NCI-H2029 (cell line): ENCODE data around the gene DDR2.
A peak's percentile ranks its signal among the peaks of the same experiment; 100 is the strongest.

Source experiments
- DNase-seq: peaks from one replicate; lab custom pipeline; 2025; lab: John Stamatoyannopoulos, UW

The DDR2 gene

DNA sequence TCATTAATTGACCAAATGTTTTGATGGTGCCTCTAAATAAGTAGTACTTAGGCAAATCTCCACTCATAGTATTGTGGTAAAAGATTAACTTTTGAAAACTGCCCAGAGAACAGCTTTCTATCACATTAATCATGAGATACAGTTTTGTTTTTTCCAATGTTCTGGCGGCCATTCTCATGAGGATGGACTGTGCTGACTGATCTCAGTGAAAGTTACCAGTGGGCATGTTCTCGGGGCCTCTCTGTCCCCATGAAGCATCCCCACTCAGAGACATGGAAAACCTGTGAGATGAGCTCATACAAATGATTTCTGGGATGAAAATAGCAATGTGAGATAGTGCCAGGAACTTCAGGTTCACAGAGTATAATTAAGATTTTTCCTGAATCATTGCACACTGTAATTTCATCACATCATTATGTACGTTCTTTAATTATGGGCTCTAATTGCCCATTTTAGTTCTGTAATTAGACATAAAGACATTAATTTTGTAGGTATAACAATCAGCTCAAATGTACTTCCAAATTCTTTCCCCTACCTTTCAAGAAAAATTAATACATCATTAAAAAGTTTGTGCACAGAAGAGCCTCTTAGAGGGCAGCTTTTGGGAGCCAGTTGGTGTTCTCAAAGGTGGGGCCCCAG lies 40.5 kb downstream of the DDR2 start:
- DNase-seq = no peak

DNA sequence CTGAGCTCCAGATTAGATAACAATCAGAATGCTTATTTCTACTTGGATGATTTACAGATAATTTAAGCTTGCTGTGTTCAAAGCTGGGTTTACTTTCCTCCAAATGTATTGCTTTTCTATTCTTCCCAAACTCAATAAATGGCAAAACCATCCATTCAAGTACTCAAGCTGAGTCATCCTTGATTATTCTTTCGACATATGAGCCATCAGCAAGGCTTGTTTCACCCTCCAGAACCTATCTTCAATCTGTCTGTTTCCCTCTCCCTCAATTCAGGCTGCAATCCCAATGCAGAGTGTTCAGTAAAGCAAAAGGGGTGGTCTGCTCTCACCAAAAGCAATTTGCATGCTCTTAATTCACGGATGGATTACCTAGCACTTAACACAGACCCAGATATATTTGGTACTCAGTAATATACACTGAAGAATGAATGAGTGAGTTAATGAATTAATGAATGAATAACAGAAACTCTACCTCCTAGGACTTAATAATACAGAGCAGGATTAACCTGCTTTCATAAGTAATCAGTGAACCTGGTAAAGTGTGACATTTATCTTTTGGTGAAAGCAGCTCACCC lies 41.9 kb downstream of the DDR2 start:
- no peak for DNase-seq

DNA sequence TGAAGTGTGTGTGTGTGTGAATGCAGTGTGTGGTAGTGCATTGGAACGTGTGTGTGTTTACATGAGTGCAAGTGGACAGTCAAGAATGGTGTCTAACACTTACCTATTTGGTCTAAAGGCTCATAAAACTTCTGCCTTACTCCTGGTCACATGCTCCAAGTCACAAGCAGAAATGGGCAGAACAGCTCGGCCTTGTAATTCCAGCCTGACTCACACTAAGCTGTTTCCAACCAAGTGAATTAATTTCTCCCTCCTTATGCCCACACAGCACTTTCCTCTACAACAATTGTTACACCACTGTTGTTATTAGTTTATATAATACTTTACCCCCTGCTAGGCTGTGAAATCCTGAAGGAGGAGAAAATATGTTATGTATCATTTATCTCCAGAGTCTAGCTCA lies 43.8 kb downstream of the DDR2 start:
- no peak for DNase-seq

DNA sequence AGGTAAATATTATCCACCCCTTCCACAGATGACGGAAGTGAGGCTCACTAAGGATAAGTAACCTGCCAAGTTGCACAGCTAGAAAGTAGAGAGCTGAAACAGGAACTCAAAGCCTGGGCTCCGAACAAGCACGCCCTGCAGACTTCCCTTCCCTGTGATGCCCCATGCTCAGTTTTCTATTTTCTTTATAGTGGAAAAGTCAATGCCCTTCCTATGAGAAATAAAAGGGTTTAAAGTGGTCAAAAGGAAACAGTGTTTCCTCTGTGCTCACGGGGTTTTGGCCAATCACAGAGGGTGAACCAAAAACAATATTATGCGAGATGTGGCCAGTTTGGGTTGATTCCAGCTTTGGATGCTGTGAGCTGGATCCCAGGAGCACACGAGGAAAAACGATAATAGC lies 44.5 kb downstream of the DDR2 start:
- DNase-seq = no peak

DNA sequence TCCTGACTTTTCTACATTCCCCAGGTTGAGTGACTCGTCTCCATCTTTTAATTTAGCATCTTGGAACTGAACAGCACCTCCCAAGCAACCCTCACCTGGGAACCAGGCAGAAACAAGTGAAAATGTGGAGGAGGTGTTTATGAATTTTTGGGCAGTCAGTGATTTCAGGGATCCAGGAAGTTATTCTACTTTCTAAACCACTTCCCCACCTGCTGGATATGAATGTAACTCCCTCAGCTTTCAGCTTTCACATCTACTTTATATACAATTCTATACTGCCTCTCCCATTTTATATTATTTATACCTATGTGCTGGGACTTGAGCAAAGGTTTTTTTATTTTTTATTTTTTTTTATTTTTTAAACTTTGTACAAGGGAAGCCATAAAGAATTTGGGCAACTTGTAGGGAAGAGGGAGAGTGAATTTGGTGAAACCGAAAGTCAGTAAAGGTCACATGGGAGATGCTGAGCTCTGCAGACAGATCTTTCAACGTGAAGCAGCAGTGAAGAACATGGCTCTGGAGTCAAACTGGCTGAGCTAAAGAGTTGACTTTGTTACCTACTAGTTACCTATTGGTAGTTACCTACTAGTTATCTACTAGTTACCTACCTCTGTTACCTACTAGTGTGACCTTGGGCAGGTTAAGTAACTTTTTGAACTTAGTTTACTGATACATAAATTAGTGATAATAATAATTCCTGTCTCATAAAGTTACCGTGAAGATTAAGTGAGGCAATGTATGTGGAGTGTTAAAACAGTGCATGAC lies 45.5 kb downstream of the DDR2 start:
- DNase-seq = no peak

DNA sequence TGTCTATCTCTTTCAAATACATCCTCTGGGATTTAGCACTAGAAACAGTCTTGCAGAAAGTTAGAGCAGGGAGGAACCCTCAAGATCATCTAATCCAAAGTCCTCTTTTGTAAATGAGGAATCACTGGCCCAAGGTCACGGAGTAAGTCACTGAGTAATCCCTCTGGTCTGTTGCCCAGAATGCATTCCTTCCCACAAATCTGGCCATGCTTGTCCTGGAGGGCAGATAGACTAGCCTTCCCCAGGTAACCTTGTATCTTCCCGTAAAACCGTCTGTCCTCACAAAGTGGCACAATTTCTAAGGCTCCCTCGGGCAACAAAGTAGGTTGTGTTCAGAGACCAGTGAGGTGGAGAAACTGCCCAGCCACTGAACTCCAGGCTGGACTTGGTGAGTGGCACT lies 46.2 kb downstream of the DDR2 start:
- DNase-seq = no peak

DNA sequence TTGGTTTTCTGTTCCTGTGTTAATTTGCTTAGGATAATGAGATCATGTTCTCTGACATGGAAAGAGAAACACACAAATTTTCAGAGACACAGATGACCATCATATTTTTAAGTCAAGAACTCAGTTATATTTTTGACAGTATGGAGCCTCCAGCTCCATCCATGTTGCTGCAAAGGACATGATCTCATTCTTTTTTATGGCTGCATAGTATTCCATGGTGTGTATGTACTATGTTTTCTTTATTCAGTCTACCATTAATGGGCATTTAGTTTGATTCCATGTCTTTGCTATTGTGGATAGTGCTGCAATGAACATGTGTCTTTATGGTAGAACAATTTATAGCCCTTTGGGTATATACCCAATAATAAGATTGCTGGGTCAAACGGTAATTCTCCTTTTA lies 47.0 kb downstream of the DDR2 start:
- no peak for DNase-seq

DNA sequence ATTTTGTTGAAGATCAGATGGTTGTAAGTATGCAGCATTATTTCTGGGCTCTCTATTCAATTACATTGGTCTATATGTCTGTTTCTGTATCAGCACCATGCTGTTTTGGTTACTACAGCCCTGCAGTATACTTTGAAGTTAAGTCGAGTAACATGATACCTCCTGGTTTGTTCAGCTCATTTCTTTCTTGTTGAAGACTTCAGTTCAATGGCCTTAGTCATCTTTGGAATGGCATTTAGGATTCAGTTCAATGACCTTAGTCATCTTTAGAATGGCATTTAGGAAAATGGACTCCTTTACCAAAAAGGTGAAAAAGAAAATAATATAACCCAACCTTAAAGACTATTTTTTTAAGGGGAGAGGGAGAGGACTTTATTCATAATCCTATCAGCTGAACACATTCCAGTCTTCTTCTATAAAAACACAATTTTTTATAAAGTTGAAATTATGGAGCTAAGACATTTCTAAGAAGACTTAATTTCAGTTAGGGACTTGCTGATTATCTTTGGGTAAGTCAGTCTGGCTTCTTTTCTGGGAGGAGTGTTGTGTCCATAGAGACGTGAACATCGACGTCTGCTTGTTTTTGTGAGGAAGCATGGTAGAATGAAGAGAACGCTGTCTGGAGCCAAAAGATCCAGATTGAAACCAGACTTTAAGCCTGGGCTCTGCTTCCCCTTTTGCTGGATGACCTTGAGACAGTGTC lies 48.3 kb downstream of the DDR2 start:
- no peak for DNase-seq

DNA sequence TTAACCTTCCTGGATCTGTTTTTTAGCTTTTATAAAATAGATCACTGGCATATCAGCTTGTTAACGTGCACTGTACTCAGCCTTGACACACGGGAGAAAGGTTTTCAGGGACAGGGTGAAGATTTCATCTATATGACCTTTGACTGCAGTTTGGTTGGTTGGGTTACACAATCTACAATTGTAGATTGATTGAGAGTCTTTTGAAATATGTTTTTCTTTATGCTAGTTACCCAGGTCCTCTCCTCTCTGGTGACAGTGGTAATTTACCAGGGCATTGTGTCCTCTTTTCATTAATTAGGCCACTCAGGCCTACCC lies 48.8 kb downstream of the DDR2 start:
- DNase-seq = no peak

DNA sequence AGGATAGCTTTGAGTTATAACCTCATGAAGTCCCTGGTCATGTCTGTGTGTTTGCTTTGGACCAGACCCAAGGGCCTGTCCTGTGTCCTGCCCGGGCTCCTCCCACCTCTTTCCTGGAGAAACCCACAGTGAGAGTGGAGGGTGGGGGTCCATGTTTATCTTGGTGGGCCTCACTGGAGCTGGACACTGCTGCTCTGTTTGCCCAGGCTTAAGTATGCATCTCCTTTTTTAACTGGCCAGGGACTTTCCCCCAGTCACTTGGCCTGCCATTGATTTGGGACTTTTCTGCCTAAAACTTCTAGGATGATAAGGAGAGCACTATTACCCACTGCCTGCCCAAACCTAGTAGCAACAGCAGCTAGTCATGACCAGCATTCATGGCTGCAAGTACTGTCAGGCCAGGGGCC lies 49.8 kb downstream of the DDR2 start:
- DNase-seq = peak; percentile 20

DNA sequence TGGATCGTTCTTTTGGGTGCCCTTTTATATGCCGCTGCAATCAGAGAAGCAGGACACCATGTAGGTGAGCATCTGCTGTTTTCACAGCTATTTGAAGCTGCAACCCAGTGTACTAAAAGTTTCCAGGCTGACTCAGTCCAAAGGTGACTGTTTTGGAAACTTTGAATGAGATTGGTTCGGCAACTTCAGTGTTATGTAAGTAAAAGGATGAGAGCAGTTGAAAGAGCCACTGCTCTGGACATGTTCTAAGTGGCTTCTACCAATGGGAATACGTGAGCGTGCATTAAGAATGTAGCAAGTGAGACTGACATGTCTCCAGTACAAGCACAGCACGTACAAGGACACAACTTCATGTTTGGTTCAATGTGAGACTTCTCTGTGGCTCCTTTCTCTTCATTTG lies 55.6 kb downstream of the DDR2 start:
- no peak for DNase-seq

DNA sequence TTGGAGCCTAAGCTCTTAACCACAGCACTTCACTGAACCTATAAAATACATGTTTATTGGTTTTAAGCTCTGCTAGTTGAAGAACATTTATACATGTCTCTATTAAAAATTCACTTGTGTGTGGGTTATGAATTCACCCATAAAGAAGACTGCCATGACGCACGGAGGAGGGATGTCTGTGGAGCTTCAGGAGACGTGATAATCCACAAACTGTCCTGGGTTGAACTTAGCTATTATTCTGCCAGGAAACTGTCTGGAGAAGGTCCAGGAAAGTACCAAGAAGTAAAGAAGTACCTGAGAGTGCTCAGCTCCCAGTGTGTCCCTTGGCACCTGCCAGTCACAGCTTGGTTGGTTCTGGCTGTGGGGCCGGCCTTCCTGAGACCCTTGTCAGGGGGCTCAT lies 56.3 kb downstream of the DDR2 start:
- no peak for DNase-seq

DNA sequence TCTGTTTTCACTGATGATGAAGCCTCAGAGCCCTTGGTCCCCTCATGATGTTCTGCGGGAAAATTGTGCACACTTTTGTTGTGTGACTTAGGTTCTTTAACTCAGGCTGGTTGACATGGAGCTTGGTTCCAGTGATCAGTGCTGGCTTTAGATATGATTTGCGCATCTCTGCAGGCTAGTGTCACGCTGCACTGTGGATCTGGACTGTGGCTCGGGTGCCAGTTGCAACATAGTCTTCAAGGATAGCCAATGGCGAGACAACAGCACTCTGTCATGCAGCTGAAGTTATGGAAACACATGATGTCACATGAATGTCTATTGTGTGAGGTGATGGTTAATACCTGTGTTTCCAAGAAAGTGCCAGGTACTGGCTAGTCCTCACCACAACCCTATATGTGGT lies 56.7 kb downstream of the DDR2 start:
- no peak for DNase-seq

DNA sequence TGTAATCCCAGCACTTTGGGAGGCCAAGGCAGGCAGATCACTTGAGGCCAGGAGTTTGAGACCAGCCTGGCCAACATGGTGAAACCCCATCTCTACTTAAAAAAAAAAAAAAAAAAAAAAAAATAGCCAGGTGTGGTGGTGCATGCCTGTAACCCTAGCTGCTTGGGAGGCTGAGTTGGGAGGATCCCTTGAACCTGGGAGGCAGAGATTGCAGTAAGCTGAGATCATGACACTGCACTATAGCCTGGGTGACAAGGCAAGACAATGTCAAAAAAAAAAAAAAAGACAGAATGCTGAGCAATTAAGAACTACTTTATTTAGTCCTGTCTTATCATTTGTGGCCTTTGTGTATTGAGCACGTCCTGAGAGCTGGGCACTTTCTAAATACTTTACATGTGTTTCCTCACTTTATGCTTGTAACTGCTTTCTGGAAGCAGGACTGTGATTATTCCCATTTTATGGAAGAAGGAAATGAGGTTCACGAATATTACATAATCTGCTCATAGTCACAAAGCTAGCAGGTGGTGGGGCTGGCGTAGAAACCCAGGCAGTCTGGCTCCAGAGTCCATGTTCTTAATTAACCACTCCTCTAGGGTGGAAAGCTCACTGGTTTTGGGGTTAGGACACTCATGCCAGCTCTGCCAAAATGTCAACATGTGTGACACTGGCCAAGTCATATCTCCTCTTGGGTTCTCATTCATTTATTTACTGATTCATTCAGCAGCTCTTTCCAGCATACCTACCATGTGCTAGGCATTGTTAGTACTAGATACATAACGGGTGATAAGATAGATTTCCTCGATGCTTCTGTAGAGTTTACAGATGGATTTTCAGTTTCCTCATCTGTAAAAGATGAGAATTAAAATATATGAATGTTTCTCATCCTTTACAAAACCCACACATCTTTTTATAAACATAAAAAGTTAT lies 57.7 kb downstream of the DDR2 start:
- DNase-seq = peak; percentile 50

DNA sequence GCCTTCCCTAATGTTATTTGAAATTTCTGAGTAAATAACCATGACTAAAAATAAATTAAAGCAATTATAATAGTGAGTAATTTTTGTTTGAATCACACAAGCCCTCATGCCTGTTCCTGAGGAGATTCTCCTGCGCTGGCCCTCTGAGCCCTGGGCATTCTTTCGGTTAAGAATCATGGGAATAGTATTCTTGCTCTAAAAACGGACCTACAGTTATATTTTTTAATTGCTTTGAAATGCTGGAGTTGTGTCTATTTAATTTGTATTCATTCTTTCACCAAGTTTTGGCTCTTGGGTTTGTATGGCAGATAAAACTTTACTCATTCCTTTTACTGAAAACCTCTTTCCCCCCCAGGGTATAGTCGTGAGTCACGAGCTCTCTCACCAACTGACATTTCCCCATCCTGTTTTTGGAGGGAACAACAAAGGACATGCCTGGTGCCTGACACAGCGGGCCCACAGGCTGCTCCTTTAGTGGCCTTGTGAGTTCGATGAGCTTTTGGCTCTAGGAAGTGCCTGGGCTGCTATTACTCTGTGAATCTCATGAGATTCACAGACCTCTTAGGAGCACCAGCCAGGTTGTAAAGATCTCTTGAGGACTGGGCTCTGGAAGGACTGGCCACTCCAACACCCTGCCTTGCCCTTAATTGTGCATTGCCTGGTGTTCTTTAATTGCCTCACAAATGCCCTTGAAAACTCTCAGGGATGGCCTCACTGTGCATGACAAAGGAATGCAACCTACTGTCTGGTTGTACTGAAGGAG lies 58.6 kb downstream of the DDR2 start:
- DNase-seq = no peak

DNA sequence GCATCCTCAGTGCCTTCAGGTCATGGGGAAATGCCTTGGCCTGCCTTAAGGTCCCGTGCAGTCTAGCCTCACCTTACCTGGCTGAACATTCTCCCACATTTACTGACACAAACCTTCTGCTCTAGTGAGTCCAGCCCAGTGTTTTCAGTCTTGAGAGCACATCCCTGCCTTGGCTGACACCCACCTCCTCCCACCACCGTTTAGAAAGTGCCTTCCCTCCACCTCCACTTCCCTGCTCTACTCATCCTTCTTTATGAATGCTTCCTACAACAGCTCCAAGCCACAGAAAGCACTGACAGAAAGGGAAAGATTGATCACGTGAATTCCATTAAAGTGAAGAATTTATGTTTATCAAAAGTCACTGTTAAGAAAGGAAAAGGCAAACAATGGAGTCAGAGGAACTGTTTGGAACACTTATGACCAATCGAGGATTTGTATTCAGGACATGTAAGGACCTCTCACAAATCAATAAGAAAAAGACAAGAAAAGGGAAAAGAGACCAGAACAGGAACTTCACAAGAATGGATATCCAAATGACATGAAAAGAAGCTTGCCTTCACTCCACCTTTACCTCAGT lies 59.8 kb downstream of the DDR2 start:
- no peak for DNase-seq

DNA sequence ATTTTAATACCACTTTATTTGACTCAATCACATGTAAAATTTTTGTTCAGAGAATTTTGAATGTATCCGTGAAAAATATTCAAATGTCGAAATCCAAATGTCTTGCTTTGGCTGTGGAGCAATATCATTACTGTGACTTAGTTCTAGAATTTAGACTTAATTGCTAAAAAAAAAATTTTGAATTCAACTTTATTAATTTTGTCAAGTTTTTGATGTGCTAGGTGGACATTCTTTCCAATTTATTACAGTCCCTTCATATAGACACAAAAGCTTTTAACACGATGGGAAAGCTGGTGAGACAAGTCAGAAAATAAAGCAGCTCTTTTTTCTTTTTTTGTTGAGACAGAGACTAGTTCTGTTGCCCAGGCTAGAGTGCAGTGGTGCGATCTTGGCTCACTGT lies 62.6 kb downstream of the DDR2 start:
- DNase-seq = no peak

DNA sequence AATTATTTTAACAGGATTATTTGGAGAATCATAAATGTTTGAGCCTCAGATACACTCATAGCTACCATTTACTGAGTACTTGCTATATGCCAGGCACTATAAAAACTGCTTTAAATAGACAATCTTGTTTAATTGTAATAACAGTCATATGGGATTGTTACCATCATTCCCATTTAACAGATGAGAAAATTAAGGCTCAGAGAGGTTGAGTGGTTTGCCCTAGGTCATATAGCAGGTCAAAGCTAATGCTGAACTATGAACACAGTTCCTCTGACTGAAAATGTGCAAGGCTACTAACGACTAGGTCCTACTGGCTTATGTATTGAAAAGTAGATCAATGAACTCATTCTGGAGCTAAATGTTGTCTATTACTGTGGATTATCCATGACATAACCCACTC lies 63.4 kb downstream of the DDR2 start:
- no peak for DNase-seq

DNA sequence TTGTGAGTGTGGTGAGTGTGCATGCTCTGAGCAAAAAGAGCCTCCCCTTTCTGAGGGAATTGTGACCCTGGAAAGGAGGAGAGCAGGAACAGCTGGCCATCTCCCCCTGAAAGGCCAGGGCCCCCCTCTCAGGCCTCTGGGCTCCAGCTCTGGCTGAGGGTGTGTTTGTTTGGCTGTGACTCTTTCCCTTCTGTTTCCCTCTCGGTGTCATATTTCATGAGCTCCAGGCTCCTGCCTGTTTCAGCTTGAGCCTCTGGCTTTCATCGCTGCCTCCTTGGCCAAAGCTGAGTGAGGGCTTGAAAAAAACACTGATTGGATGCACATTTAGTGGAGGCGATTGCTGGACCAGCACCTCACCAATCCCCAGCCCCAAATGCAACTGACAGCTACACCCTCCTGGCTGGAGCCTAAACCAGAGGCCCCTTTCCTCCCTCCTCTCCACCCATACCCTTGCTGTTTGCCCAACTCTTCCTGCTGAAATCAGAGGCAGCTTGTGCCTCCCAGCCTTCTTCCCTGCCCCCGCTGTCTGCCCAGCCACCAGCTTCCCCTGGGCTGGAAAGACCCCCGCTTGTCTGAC lies 64.1 kb downstream of the DDR2 start:
- peak; percentile 91 for DNase-seq

DNA sequence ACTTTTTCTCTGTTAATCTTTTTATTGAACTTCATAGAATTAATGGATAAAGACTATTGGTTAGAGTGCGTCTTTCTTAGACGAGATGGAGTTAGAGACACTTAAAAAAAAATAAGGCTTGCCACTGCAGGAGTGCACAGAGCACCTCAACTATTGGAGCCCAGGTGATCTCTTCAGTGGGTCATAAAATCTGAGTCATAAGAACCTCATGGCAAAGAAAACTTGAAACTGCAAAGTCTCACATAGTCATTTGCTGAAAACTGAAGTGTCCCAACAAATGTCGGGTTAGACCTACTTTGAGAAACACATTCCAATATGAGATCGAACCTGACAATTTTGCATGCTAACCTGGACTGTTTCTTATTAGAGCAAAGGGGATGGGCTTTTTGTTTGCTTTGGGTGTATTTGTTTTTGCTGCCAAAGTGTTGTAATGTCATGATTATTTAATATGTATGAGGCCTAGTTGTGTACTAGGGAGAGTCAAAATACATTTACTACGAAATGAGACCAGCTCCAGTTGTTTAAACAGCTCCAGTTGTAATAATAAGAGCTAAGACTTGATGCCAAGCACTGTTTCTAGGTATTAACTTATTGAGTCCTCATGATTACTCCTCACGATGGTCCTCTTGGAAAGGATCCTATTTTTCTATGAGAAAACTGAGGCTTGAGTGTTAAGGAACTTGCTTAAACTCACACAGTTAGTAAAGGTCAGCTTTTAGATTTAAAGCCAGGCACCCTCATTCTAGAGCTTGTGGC lies 65.1 kb downstream of the DDR2 start:
- no peak for DNase-seq
